Right renal pelvis (tissue), 4 donors: ENCODE data around the gene TAF10. TPM values are rescaled to one million over a fixed set of nuclear protein-coding genes. Genes with fewer than 3 reads are reported as not detected.

Experiments
- DNase-seq, 4 donors: peaks; one replicate each; pipeline ENCODE4 v3.0.0-alpha.2; 2013; ENCODE audit warnings: low read depth in 4 of 4, low spot score in 3 of 4, missing footprints in 1 of 4
- polyA plus RNA-seq, 4 donors: library from polyadenylated mRNA; unstranded; fragments of 120-200 nt; gene quantifications; one replicate each; pipeline ENCODE4 v1.2.1, GENCODE V29; 2013; ENCODE audit not compliant: insufficient read length in 4 of 4

The TAF10 gene
- 10 to 100 TPM; 80.5 to 97.0 (median 87.3) TPM for polyA plus RNA-seq

- peak; percentile 85 to 91 (median 89) for DNase-seq
These were observed at the start of gene TAF10 for GRCh38 chr11:6612213-6613041. TAF10 (minus strand) TSS chr11:6612216; CDS start chr11:6612189, 27 bp downstream.

- DNase-seq: no peak
These were observed 48.7 kb upstream of the TAF10 start for GRCh38 chr11:6660712-6661111.

GRCh38 chr11:6658647-6659046 lies 46.6 kb upstream of the TAF10 start:
- no peak for DNase-seq

- no peak for DNase-seq
These were observed 45.3 kb upstream of the TAF10 start for GRCh38 chr11:6657346-6657745.

GRCh38 chr11:6656936-6657335 lies 44.9 kb upstream of the TAF10 start:
- no peak for DNase-seq

GRCh38 chr11:6656584-6656915 lies 44.5 kb upstream of the TAF10 start:
- DNase-seq: no peak

GRCh38 chr11:6655790-6656583 lies 44.0 kb upstream of the TAF10 start, which contains the start of gene DCHS1:
DCHS1 (minus strand) TSS chr11:6655809; CDS start chr11:6641613, 14,196 bp downstream.
- DNase-seq: no peak

GRCh38 chr11:6655020-6655789 lies 43.2 kb upstream of the TAF10 start:
- DNase-seq: peak in 1 of 4 donors; percentile 43

GRCh38 chr11:6654281-6655019 lies 42.4 kb upstream of the TAF10 start:
- DNase-seq: no peak

- DNase-seq: no peak
These were observed 41.6 kb upstream of the TAF10 start for GRCh38 chr11:6653656-6654055.

GRCh38 chr11:6653097-6653496 lies 41.1 kb upstream of the TAF10 start:
- DNase-seq: no peak

- DNase-seq: no peak
These were observed 40.2 kb upstream of the TAF10 start for GRCh38 chr11:6652182-6652581.

- no peak for DNase-seq
These were observed 39.0 kb upstream of the TAF10 start for GRCh38 chr11:6650980-6651379.

GRCh38 chr11:6650104-6650503 lies 38.1 kb upstream of the TAF10 start:
- no peak for DNase-seq

- DNase-seq: no peak
These were observed 36.5 kb upstream of the TAF10 start for GRCh38 chr11:6648501-6648900.

- DNase-seq: no peak
These were observed 35.8 kb upstream of the TAF10 start for GRCh38 chr11:6647836-6648235.

GRCh38 chr11:6646918-6647679 lies 35.1 kb upstream of the TAF10 start:
- no peak for DNase-seq

- DNase-seq: peak in 3 of 4 donors; percentile 52 to 70 (median 61)
These were observed 34.5 kb upstream of the TAF10 start for GRCh38 chr11:6646576-6646917.

GRCh38 chr11:6646071-6646470 lies 34.1 kb upstream of the TAF10 start:
- no peak for DNase-seq

GRCh38 chr11:6642957-6643356 lies 30.9 kb upstream of the TAF10 start:
- DNase-seq: no peak
